GM06990 (cell line): ENCODE results near the gene CAMTA1.

Experiments used
- DNase-seq: peaks from one replicate; pipeline ENCODE4 v3.0.0-alpha.2; 2011; ENCODE audit not compliant: insufficient read length; ENCODE audit errors: extremely low read depth
- H3K27me3 ChIP-seq: replicated peaks from 2 replicates; pipeline ENCODE4 v1.6.0; 2011; ENCODE audit warnings: low read length; ENCODE audit not compliant: control insufficient read depth, insufficient read depth
- H3K36me3 ChIP-seq: 2 replicates; pipeline ENCODE4 v1.5.1; 2011; ENCODE audit warnings: low read length; ENCODE audit not compliant: control insufficient read depth, insufficient read depth
- H3K4me3 ChIP-seq: replicated peaks from 2 replicates; pipeline ENCODE4 v1.5.1; 2011; ENCODE audit warnings: low read depth, mild to moderate bottlenecking, control low read depth, low read length
- CTCF ChIP-seq: IDR thresholded peaks from 2 replicates; pipeline ENCODE4 v1.5.1; 2011; ENCODE audit warnings: low read length, control low read depth, mild to moderate bottlenecking, inconsistent platforms; ENCODE audit not compliant: insufficient read depth, poor library complexity, severe bottlenecking

CAMTA1 gene

GRCh38 chr1:6869545-6869944, 84.3 kb downstream of the CAMTA1 start:
- no peak for TF ChIP-seq CTCF
- no peaks in the 10 kb centered on the region for H3K27me3 ChIP-seq

GRCh38 chr1:6870086-6870485, 84.8 kb downstream of the CAMTA1 start:
- TF ChIP-seq CTCF, result no peak
- H3K27me3 ChIP-seq, result no peaks in the 10 kb centered on the region
- H3K36me3 ChIP-seq, result peaks cover 4% of the 10 kb centered on the region; the same call in 1 of the 2 replicates
- no peak for DNase-seq
- no peak overlapping the region for H3K4me3 ChIP-seq

More at GRCh38 chr1:6869545-6869944, 84.3 kb downstream of the CAMTA1 start:
- Histone ChIP-seq H3K36me3 (peaks cover 3% of the 10 kb centered on the region; the same call in 1 of the 2 replicates), H3K4me3 (no peak overlapping the region)
- DNase-seq, result no peak

GRCh38 chr1:6870571-6870970, 85.3 kb downstream of the CAMTA1 start:
- TF ChIP-seq CTCF, result no peak
- no peak overlapping the region for H3K4me3 ChIP-seq
- no peaks in the 10 kb centered on the region for H3K27me3 ChIP-seq
- no peak for DNase-seq
- H3K36me3 ChIP-seq, result peaks cover 4% of the 10 kb centered on the region; the same call in 1 of the 2 replicates

GRCh38 chr1:6871300-6871972, 86.2 kb downstream of the CAMTA1 start:
- DNase-seq, result no peak
- H3K36me3 ChIP-seq, result peaks cover 4% of the 10 kb centered on the region; the same call in 1 of the 2 replicates
- no peak for TF ChIP-seq CTCF
- H3K4me3 ChIP-seq, result no peak overlapping the region
- no peaks in the 10 kb centered on the region for H3K27me3 ChIP-seq

- Histone ChIP-seq H3K36me3 (peaks cover 4% of the 10 kb centered on the region; the same call in 1 of the 2 replicates), H3K27me3 (no peaks in the 10 kb centered on the region), H3K4me3 (no peak overlapping the region)
- no peak for DNase-seq
- TF ChIP-seq CTCF, result no peak
Measured at GRCh38 chr1:6872573-6873261, 87.5 kb downstream of the CAMTA1 start.
